ENCODE data around the gene SOX18. TPM values are rescaled to one million over a fixed set of nuclear protein-coding genes. Genes with fewer than 3 reads are reported as not detected.

SOX18 gene
- total RNA-seq, 3 donors from 2014 or later: 4.7 to 20.0 (median 12.6) TPM

GRCh38 chr20:64082126-64082731 lies 32.8 kb upstream of the SOX18 start:
- Histone ChIP-seq H3K9me3 (no peaks in the 10 kb centered on the region), H3K36me3 (ENCODE audit: low read depth) (no peaks in the 10 kb centered on the region), H3K4me3 (no peak overlapping the region), H3K4me1 (ENCODE audit: low read depth) (peaks cover 18% of the 10 kb centered on the region)
- no peak for TF ChIP-seq CTCF (IDR thresholded peaks at IDR 0.05)
- intact Hi-C loops (cut with DNase I, micrococcal nuclease): no loop called here
- no peak for DNase-seq
- ATAC-seq: no peak

GRCh38 chr20:64081624-64081964 lies 32.2 kb upstream of the SOX18 start:
- H3K4me1 ChIP-seq (ENCODE audit: low read depth): peaks cover 18% of the 10 kb centered on the region
- H3K9me3 ChIP-seq: no peaks in the 10 kb centered on the region
- ATAC-seq (no peak), DNase-seq (no peak)
- no peaks in the 10 kb centered on the region for H3K36me3 ChIP-seq (ENCODE audit: low read depth)
- TF ChIP-seq CTCF (IDR thresholded peaks at IDR 0.05): no peak
- intact Hi-C loops (cut with DNase I, micrococcal nuclease): no loop called here
- no peak overlapping the region for H3K4me3 ChIP-seq

GRCh38 chr20:64080813-64081623 lies 31.6 kb upstream of the SOX18 start:
- TF ChIP-seq CTCF (IDR thresholded peaks at IDR 0.05): no peak
- Histone ChIP-seq H3K4me3 (no peak overlapping the region), H3K9me3 (no peaks in the 10 kb centered on the region), H3K4me1 (ENCODE audit: low read depth) (peaks cover 18% of the 10 kb centered on the region), H3K36me3 (ENCODE audit: low read depth) (no peaks in the 10 kb centered on the region)
- ATAC-seq (no peak), DNase-seq (no peak)
- intact Hi-C loops (cut with DNase I, micrococcal nuclease): no loop called here

GRCh38 chr20:64080013-64080812 lies 30.8 kb upstream of the SOX18 start, which contains the start of gene OPRL1:
OPRL1 (plus strand) TSS chr20:64080082; CDS start chr20:64092721, 12,639 bp downstream.
- Histone ChIP-seq H3K4me1 (ENCODE audit: low read depth) (peaks cover 18% of the 10 kb centered on the region), H3K4me3 (peak within 1 kb of the TSS; percentile 42), H3K36me3 (ENCODE audit: low read depth) (no peaks in the 10 kb centered on the region), H3K9me3 (no peaks in the 10 kb centered on the region)
- ATAC-seq (no peak), DNase-seq (no peak)
- intact Hi-C loops (cut with DNase I, micrococcal nuclease): no loop called here
- TF ChIP-seq CTCF (IDR thresholded peaks at IDR 0.05): no peak

- H3K4me1 ChIP-seq (ENCODE audit: low read depth): peaks cover 18% of the 10 kb centered on the region
- peak; percentile 52 for ATAC-seq
- no peaks in the 10 kb centered on the region for H3K36me3 ChIP-seq (ENCODE audit: low read depth)
- intact Hi-C loops (cut with DNase I, micrococcal nuclease): no loop called here
- peak; percentile 71 to 89 (median 82) for DNase-seq
- peak within 1 kb of the TSS; percentile 42 for H3K4me3 ChIP-seq
- H3K9me3 ChIP-seq: no peaks in the 10 kb centered on the region
- no peak for TF ChIP-seq CTCF (IDR thresholded peaks at IDR 0.05)
Observed at GRCh38 chr20:64079273-64080012, 30.0 kb upstream of the SOX18 start, which contains the start of gene RGS19. RGS19 (minus strand) TSS chr20:64079518; CDS start chr20:64076886, 2,632 bp downstream.

Data from mucosa of descending colon (tissue), 3 donors.